Esophagus muscularis mucosa (tissue), 4 donors: ENCODE results near the gene EBLN2. TPM values are rescaled to one million over a fixed set of nuclear protein-coding genes. Genes with fewer than 3 reads are reported as not detected.

Experiments used
- DNase-seq: peaks from one replicate; pipeline ENCODE4 v3.0.0-alpha.2; 2017; ENCODE audit errors: extremely low spot score
- H3K27ac ChIP-seq, 4 donors: fragments of 200-600 bp; sonication (generic); replicated peaks in 1 of 4; 1 replicate in 3 of 4; 2 replicates in 1 of 4; pipeline ENCODE4 v1.5.1; 2016 to 2019; ENCODE audit warnings: mild to moderate bottlenecking in 1 of 4
- H3K27me3 ChIP-seq, 4 donors: fragments of 200-600 bp; sonication (generic); one replicate each; pipeline versions ENCODE4 v1.5.1 to v1.6.0; 2016 to 2019
- H3K36me3 ChIP-seq, 4 donors: fragments of 200-600 bp; sonication (generic); one replicate each; pipeline ENCODE4 v1.5.1; 2016 to 2019
- H3K4me1 ChIP-seq, 4 donors: fragments of 200-600 bp; sonication (generic); one replicate each; pipeline ENCODE4 v1.5.1; 2016 to 2019
- H3K4me3 ChIP-seq, 4 donors: fragments of 200-600 bp; sonication (generic); 1 replicate in 2 of 4; 2 replicates in 2 of 4; pipeline ENCODE4 v1.5.1; 2016 to 2019; ENCODE audit warnings: mild to moderate bottlenecking in 4 of 4, moderate library complexity in 1 of 4
- H3K9me3 ChIP-seq, 4 donors: fragments of 200-600 bp; sonication (generic); 1 replicate in 3 of 4; 2 replicates in 1 of 4; pipeline ENCODE4 v1.5.1; 2016 to 2019
- CTCF ChIP-seq, 3 experiments: fragments of 200-600 bp in 2 of 3; fragments of 450-650 bp in 1 of 3; sonication (generic) in 2 of 3; IDR thresholded peaks; one replicate each; pipeline ENCODE4 v1.5.1; 2017 to 2019; ENCODE audit warnings: antibody characterized with exemption in 3 of 3, mild to moderate bottlenecking in 2 of 3, moderate library complexity in 1 of 3
- EP300 ChIP-seq: sonication (generic); formaldehyde crosslinking; IDR thresholded peaks from one replicate; pipeline ENCODE4 v1.6.1; 2017; ENCODE audit warnings: antibody characterized with exemption
- POLR2A ChIP-seq: fragments of 450-650 bp; IDR thresholded peaks from one replicate; pipeline ENCODE4 v1.6.1; 2017; ENCODE audit warnings: antibody characterized with exemption, moderate library complexity, mild to moderate bottlenecking, low read depth
- POLR2AphosphoS5 ChIP-seq, 2 donors: sonication (generic); formaldehyde crosslinking; IDR thresholded peaks; one replicate each; pipeline ENCODE4 v1.6.1; 2017; ENCODE audit warnings: antibody characterized with exemption in 2 of 2
- WGBS: methylation state at CpG from one replicate; pipeline ENCODE4 v1.1.5; 2018; 5-methylcytosine and 5-hydroxymethylcytosine counted together
- intact Hi-C: fragments of 100-400 bp; cut with DNase I; formaldehyde crosslinking; loops from one replicate; pipeline ENCODE4 v1.15.1; 2023
- total RNA-seq, 4 donors: library from RNA; depleted of rRNA; stranded (reverse); fragments of >200 nt; gene quantifications; one replicate each; pipeline versions ENCODE4 v1.1.0 to v1.2.1, GENCODE V29; 2016

The EBLN2 gene
- total RNA-seq, 4 donors from 2014 or later = 1.0 to 2.8 (median 2.4) TPM

GRCh38 chr3:73094129-73094528 is 32.7 kb downstream of the EBLN2 start:
- Histone ChIP-seq H3K4me3 (no peak overlapping the region), H3K27ac (no peak overlapping the region), H3K9me3 (peaks cover 0 to 5% (median 0%) of the 10 kb centered on the region in 4 donors), H3K4me1 (no peaks in the 10 kb centered on the region), H3K27me3 (no peaks in the 10 kb centered on the region), H3K36me3 (no peaks in the 10 kb centered on the region)
- no peak for TF ChIP-seq EP300
- no peak for TF ChIP-seq CTCF (IDR thresholded peaks at IDR 0.05)
- TF ChIP-seq POLR2A = no peak
- no peak for TF ChIP-seq POLR2AphosphoS5 (IDR thresholded peaks at IDR 0.05)
- no peak for DNase-seq
- intact Hi-C loops = no loop called here
- WGBS = 70% methylated on average over 6 of the region's 6 CpGs

- TF ChIP-seq CTCF (IDR thresholded peaks at IDR 0.05) (no peak), POLR2AphosphoS5 (IDR thresholded peaks at IDR 0.05) (no peak), POLR2A (no peak), EP300 (no peak)
- no peaks in the 10 kb centered on the region for H3K27me3 ChIP-seq
- H3K27ac ChIP-seq = no peak overlapping the region
- WGBS = 57% methylated on average over 10 of the region's 12 CpGs
- H3K4me1 ChIP-seq = no peaks in the 10 kb centered on the region
- no peak for DNase-seq
- H3K9me3 ChIP-seq = peaks cover 0 to 5% (median 0%) of the 10 kb centered on the region in 4 donors
- H3K4me3 ChIP-seq = no peak overlapping the region
- H3K36me3 ChIP-seq = no peaks in the 10 kb centered on the region
- intact Hi-C loops = no loop called here
Measured at GRCh38 chr3:73094951-73095350, 33.5 kb downstream of the EBLN2 start.

DNA sequence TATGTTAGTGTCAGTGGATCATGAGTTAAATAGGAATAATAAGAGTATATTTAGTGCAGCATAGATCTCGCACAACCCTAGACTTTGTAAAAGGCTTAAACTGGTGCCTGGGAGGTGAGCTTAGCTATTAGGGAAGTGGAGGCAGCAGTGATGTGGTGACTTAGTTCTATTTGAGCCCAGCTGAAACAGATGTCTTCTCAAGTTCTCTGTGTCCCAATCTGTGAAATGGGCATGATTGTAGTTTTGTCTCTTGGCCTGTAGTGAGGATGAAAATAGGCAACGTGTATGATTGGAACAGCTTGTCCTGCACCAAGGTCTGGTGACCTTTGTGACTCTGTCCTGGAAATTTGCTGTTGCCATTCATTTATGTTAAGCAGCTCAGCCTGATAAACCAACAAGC is 34.7 kb downstream of the EBLN2 start:
- no peak for DNase-seq
- 88% methylated on average over 2 of the region's 2 CpGs for WGBS
- Histone ChIP-seq H3K9me3 (peaks cover 0 to 5% (median 0%) of the 10 kb centered on the region in 4 donors), H3K27ac (no peak overlapping the region), H3K4me1 (peaks cover 0 to 2% (median 0%) of the 10 kb centered on the region in 4 donors), H3K27me3 (no peaks in the 10 kb centered on the region), H3K36me3 (no peaks in the 10 kb centered on the region), H3K4me3 (no peak overlapping the region)
- intact Hi-C loops = no loop called here
- TF ChIP-seq EP300 (no peak), CTCF (IDR thresholded peaks at IDR 0.05) (no peak), POLR2AphosphoS5 (IDR thresholded peaks at IDR 0.05) (no peak), POLR2A (no peak)

DNA sequence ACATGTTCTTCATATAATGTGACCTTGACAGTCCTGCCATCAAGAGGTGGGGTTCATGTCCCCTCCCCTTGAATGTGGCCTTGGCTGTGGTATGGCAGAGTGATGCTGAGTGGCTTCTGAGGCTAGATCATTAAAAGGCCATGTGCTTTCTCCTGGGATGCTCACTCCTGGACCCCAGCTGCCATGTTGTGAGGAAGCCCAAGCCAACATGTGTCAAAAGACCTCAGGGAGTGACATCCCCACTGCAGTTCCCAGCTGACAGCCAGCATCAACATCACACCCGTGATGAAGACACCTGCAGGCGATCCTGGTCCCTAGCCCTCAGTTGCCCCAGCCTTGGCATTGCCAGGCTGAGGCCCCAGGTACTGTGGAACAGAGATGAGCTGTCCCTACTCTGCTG is 36.6 kb downstream of the EBLN2 start:
- 80% methylated on average over 2 of the region's 2 CpGs for WGBS
- no peak for TF ChIP-seq POLR2A
- no peak for TF ChIP-seq POLR2AphosphoS5 (IDR thresholded peaks at IDR 0.05)
- no peak for TF ChIP-seq EP300
- no peak for TF ChIP-seq CTCF (IDR thresholded peaks at IDR 0.05)
- intact Hi-C loops = no loop called here
- DNase-seq = no peak
- peaks cover 0 to 5% (median 0%) of the 10 kb centered on the region in 4 donors for H3K4me1 ChIP-seq
- no peak overlapping the region for H3K27ac ChIP-seq
- peaks cover 0 to 5% (median 0%) of the 10 kb centered on the region in 4 donors for H3K9me3 ChIP-seq
- no peaks in the 10 kb centered on the region for H3K36me3 ChIP-seq
- no peaks in the 10 kb centered on the region for H3K27me3 ChIP-seq
- no peak overlapping the region for H3K4me3 ChIP-seq

DNA sequence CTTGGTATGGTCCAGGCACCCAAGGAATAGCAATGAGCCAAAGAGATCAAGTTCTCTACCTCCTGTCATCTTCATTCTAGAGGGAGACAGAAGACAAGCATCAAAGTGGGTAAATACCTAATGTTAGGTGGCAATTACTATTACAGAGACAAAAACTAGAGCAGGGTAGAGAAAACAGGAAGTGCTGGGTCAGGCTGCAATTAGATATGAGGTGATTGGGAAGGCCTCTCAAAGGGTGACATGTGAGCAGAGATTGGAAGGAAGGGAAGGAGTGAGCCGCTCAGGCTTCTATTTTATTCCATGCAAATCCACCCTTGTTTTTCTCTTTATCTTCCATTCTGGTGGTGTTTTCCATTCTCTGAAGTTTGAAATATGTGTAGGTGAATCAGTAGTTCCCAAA is 37.4 kb downstream of the EBLN2 start:
- Histone ChIP-seq H3K9me3 (peaks cover 0 to 5% (median 0%) of the 10 kb centered on the region in 4 donors), H3K36me3 (no peaks in the 10 kb centered on the region), H3K4me1 (peaks cover 0 to 5% (median 0%) of the 10 kb centered on the region in 4 donors), H3K27me3 (no peaks in the 10 kb centered on the region), H3K27ac (no peak overlapping the region), H3K4me3 (no peak overlapping the region)
- no peak for DNase-seq
- no peak for TF ChIP-seq EP300
- no peak for TF ChIP-seq POLR2AphosphoS5 (IDR thresholded peaks at IDR 0.05)
- TF ChIP-seq CTCF (IDR thresholded peaks at IDR 0.05) = no peak
- no peak for TF ChIP-seq POLR2A
- WGBS = 89% methylated on average over 1 of the region's 1 CpG
- intact Hi-C loops = no loop called here
